HEK293 (cell line): Measurements from ENCODE around the gene SCAF4.

Experiments used
- EGR2 ChIP-seq: fragments of 450-650 bp; formaldehyde crosslinking; IDR thresholded peaks from 2 replicates; pipeline ENCODE4 v1.5.1; 2016; ENCODE audit warnings: low read depth, missing biosample characterization, missing genetic modification characterization
- GFI1B ChIP-seq: fragments of 450-650 bp; formaldehyde crosslinking; IDR thresholded peaks from 2 replicates; pipeline ENCODE4 v1.5.1; 2016; ENCODE audit warnings: missing biosample characterization, missing genetic modification characterization
- HOXA7 ChIP-seq: sonication (generic); formaldehyde crosslinking; IDR thresholded peaks from 2 replicates; pipeline ENCODE4 v1.8.1; 2022; ENCODE audit warnings: missing genetic modification reagents, borderline replicate concordance
- HOXC10 ChIP-seq: sonication (generic); formaldehyde crosslinking; IDR thresholded peaks from 2 replicates; pipeline ENCODE4 v1.8.1; 2023; ENCODE audit warnings: mild to moderate bottlenecking, missing genetic modification reagents
- IKZF3 ChIP-seq: fragments of 450-650 bp; IDR thresholded peaks from 2 replicates; pipeline ENCODE4 v1.5.0; 2018; ENCODE audit warnings: missing biosample characterization, mild to moderate bottlenecking, missing genetic modification characterization, moderate library complexity
- KLF10 ChIP-seq: fragments of 450-650 bp; IDR thresholded peaks from 2 replicates; pipeline ENCODE4 v1.5.1; 2018; ENCODE audit warnings: missing biosample characterization, mild to moderate bottlenecking, missing genetic modification characterization
- KLF8 ChIP-seq: fragments of 450-650 bp; formaldehyde crosslinking; IDR thresholded peaks from 2 replicates; pipeline ENCODE4 v1.5.1; 2016; ENCODE audit warnings: missing biosample characterization, missing genetic modification characterization
- REPIN1 ChIP-seq: fragments of 450-650 bp; formaldehyde crosslinking; IDR thresholded peaks from 2 replicates; pipeline ENCODE4 v1.5.1; 2017; ENCODE audit warnings: missing biosample characterization, missing genetic modification characterization, low read depth
- SP2 ChIP-seq: fragments of 450-650 bp; formaldehyde crosslinking; IDR thresholded peaks from 2 replicates; pipeline ENCODE4 v1.5.1; 2016; ENCODE audit warnings: missing biosample characterization, missing genetic modification characterization
- TRIM28 ChIP-seq: IDR thresholded peaks from 2 replicates; pipeline ENCODE4 v1.6.1; 2011; ENCODE audit warnings: low read length, control low read depth, borderline replicate concordance
- ZBTB1 ChIP-seq: fragments of 450-650 bp; formaldehyde crosslinking; IDR thresholded peaks from 2 replicates; pipeline ENCODE4 v1.5.1; 2016; ENCODE audit warnings: missing biosample characterization, missing genetic modification characterization
- ZBTB20 ChIP-seq: fragments of 450-650 bp; formaldehyde crosslinking; IDR thresholded peaks from 2 replicates; pipeline ENCODE4 v1.5.1; 2016; ENCODE audit warnings: missing biosample characterization, missing genetic modification characterization
- ZBTB21 ChIP-seq: fragments of 450-650 bp; formaldehyde crosslinking; IDR thresholded peaks from 2 replicates; pipeline ENCODE4 v1.5.1; 2017; ENCODE audit warnings: missing biosample characterization, missing genetic modification characterization
- ZBTB26 ChIP-seq: fragments of 450-650 bp; formaldehyde crosslinking; optimal IDR thresholded peaks from 2 replicates; pipeline ENCODE3; 2016; ENCODE audit warnings: missing biosample characterization, mild to moderate bottlenecking, missing genetic modification characterization
- ZNF146 ChIP-seq: fragments of 450-650 bp; formaldehyde crosslinking; IDR thresholded peaks from 2 replicates; pipeline ENCODE4 v1.5.1; 2016; ENCODE audit warnings: missing biosample characterization, missing genetic modification characterization
- ZNF155 ChIP-seq: fragments of 450-650 bp; formaldehyde crosslinking; IDR thresholded peaks from 2 replicates; pipeline ENCODE4 v1.5.1; 2016; ENCODE audit warnings: missing biosample characterization, missing genetic modification characterization
- ZNF169 ChIP-seq: fragments of 450-650 bp; formaldehyde crosslinking; IDR thresholded peaks from 2 replicates; pipeline ENCODE4 v1.5.1; 2016; ENCODE audit warnings: missing biosample characterization, missing genetic modification characterization
- ZNF184 ChIP-seq: fragments of 450-650 bp; IDR thresholded peaks from 2 replicates; pipeline ENCODE4 v1.5.1; 2018; ENCODE audit warnings: missing biosample characterization, mild to moderate bottlenecking, missing genetic modification characterization
- ZNF239 ChIP-seq: fragments of 450-650 bp; formaldehyde crosslinking; IDR thresholded peaks from 2 replicates; pipeline ENCODE4 v1.5.1; 2016; ENCODE audit warnings: missing biosample characterization, missing genetic modification characterization
- ZNF335 ChIP-seq: fragments of 450-650 bp; formaldehyde crosslinking; conservative IDR thresholded peaks from 2 replicates; pipeline ENCODE4 v1.5.1; 2016; ENCODE audit warnings: missing biosample characterization, missing genetic modification characterization
- ZNF391 ChIP-seq: fragments of 450-650 bp; formaldehyde crosslinking; IDR thresholded peaks from 2 replicates; pipeline ENCODE4 v1.5.1; 2016; ENCODE audit warnings: low read depth, missing biosample characterization, missing genetic modification characterization, borderline replicate concordance
- ZNF394 ChIP-seq: fragments of 450-650 bp; formaldehyde crosslinking; IDR thresholded peaks from 2 replicates; pipeline ENCODE4 v1.5.1; 2016; ENCODE audit warnings: missing biosample characterization, missing genetic modification characterization, mild to moderate bottlenecking, moderate library complexity, borderline replicate concordance
- ZNF416 ChIP-seq: fragments of 450-650 bp; formaldehyde crosslinking; IDR thresholded peaks from 2 replicates; pipeline ENCODE4 v1.5.1; 2016; ENCODE audit warnings: missing biosample characterization, missing genetic modification characterization
- ZNF423 ChIP-seq: fragments of 450-650 bp; formaldehyde crosslinking; IDR thresholded peaks from 2 replicates; pipeline ENCODE4 v1.5.1; 2016; ENCODE audit warnings: missing biosample characterization, missing genetic modification characterization
- ZNF426 ChIP-seq: fragments of 450-650 bp; formaldehyde crosslinking; IDR thresholded peaks from 2 replicates; pipeline ENCODE4 v1.5.1; 2017; ENCODE audit warnings: missing biosample characterization, missing genetic modification characterization, mild to moderate bottlenecking, inconsistent platforms, moderate library complexity
- ZNF449 ChIP-seq: fragments of 450-650 bp; formaldehyde crosslinking; IDR thresholded peaks from 2 replicates; pipeline ENCODE4 v1.5.1; 2017; ENCODE audit warnings: missing biosample characterization, mild to moderate bottlenecking, missing genetic modification characterization, moderate library complexity
- ZNF48 ChIP-seq: fragments of 450-650 bp; formaldehyde crosslinking; IDR thresholded peaks from 2 replicates; pipeline ENCODE4 v1.5.1; 2016; ENCODE audit warnings: missing biosample characterization, missing genetic modification characterization
- ZNF488 ChIP-seq: fragments of 450-650 bp; formaldehyde crosslinking; IDR thresholded peaks from 2 replicates; pipeline ENCODE4 v1.5.1; 2016; ENCODE audit warnings: missing biosample characterization, missing genetic modification characterization
- ZNF514 ChIP-seq: fragments of 450-650 bp; formaldehyde crosslinking; IDR thresholded peaks from 2 replicates; pipeline ENCODE4 v1.5.1; 2016; ENCODE audit warnings: missing biosample characterization, missing genetic modification characterization
- ZNF529 ChIP-seq: fragments of 450-650 bp; formaldehyde crosslinking; IDR thresholded peaks from 2 replicates; pipeline ENCODE4 v1.5.1; 2017; ENCODE audit warnings: missing genetic modification characterization, missing biosample characterization; ENCODE audit not compliant: insufficient replicate concordance
- ZNF558 ChIP-seq: fragments of 450-650 bp; formaldehyde crosslinking; IDR thresholded peaks from 2 replicates; pipeline ENCODE4 v1.5.1; 2016; ENCODE audit warnings: missing biosample characterization, missing genetic modification characterization
- ZNF561 ChIP-seq: fragments of 450-650 bp; IDR thresholded peaks from 2 replicates; pipeline ENCODE4 v1.5.1; 2018; ENCODE audit warnings: missing biosample characterization, missing genetic modification characterization, borderline replicate concordance
- ZNF660 ChIP-seq: fragments of 450-650 bp; IDR thresholded peaks from 2 replicates; pipeline ENCODE4 v1.5.1; 2018; ENCODE audit warnings: missing biosample characterization, mild to moderate bottlenecking, missing genetic modification characterization
- ZNF704 ChIP-seq: fragments of 450-650 bp; formaldehyde crosslinking; IDR thresholded peaks from 2 replicates; pipeline ENCODE4 v1.5.1; 2016; ENCODE audit warnings: missing biosample characterization, missing genetic modification characterization
- ZNF792 ChIP-seq: fragments of 450-650 bp; formaldehyde crosslinking; IDR thresholded peaks from 2 replicates; pipeline ENCODE4 v1.5.1; 2016; ENCODE audit warnings: missing biosample characterization, missing genetic modification characterization
- ZSCAN16 ChIP-seq: fragments of 450-650 bp; formaldehyde crosslinking; IDR thresholded peaks from 2 replicates; pipeline ENCODE4 v1.5.1; 2016; ENCODE audit warnings: missing biosample characterization, missing genetic modification characterization
- ZSCAN23 ChIP-seq: fragments of 450-650 bp; formaldehyde crosslinking; IDR thresholded peaks from 2 replicates; pipeline ENCODE4 v1.5.1; 2016; ENCODE audit warnings: missing biosample characterization, missing genetic modification characterization
- ZSCAN30 ChIP-seq: fragments of 450-650 bp; IDR thresholded peaks from 2 replicates; pipeline ENCODE4 v1.5.1; 2018; ENCODE audit warnings: missing biosample characterization, mild to moderate bottlenecking, missing genetic modification characterization, moderate library complexity

The SCAF4 gene

GRCh38 chr21:31731857-31732596, at the start of gene SCAF4 (continued):
- TF ChIP-seq ZNF391 = no peak
- no peak for TF ChIP-seq ZNF239 (tag by site-specific recombination)
- TF ChIP-seq ZNF48 (tag by site-specific recombination) = no peak
- no peak; the same call in 1 of the 2 replicates for TF ChIP-seq ZNF146 (tag by site-specific recombination)
- no peak; the same call in 1 of the 2 replicates for TF ChIP-seq ZNF394 (tag by site-specific recombination)
- TF ChIP-seq ZBTB1 (tag by site-specific recombination) = no peak
- TF ChIP-seq REPIN1 (tag by site-specific recombination) = peak; percentile 81; the same call in 1 of the 2 replicates
- peak; percentile 51 for TF ChIP-seq ZNF335
- 0 out of 2 replicates have a peak, but pooled peaks have one; percentile 10 for TF ChIP-seq ZNF184 (tag by site-specific recombination)
- no peak for TF ChIP-seq ZNF488 (tag by site-specific recombination)
- TF ChIP-seq TRIM28 = no peak
- TF ChIP-seq ZBTB20 (tag by site-specific recombination) = peak; percentile 89
- TF ChIP-seq ZNF155 (tag by site-specific recombination) = no peak
- no peak for TF ChIP-seq HOXA7 (CRISPR knock-in tag)
- peak; percentile 71 for TF ChIP-seq SP2 (tag by site-specific recombination)
- peak; percentile 21; the same call in 1 of the 2 replicates for TF ChIP-seq KLF10 (tag by site-specific recombination)
- TF ChIP-seq HOXC10 = 0 out of 2 replicates have a peak, but pooled peaks have one; percentile 78
- TF ChIP-seq ZNF792 (tag by site-specific recombination) = no peak
- 0 out of 2 replicates have a peak, but pooled peaks have one; percentile 46 for TF ChIP-seq ZSCAN16 (tag by site-specific recombination)
- no peak; the same call in 1 of the 2 replicates for TF ChIP-seq ZNF704 (tag by site-specific recombination)
- no peak for TF ChIP-seq ZSCAN23
- TF ChIP-seq ZNF449 (tag by site-specific recombination) = peak; percentile 71
- TF ChIP-seq ZNF561 (tag by site-specific recombination) = peak; percentile 83
- no peak for TF ChIP-seq GFI1B (tag by site-specific recombination)
- TF ChIP-seq ZNF169 (tag by site-specific recombination) = no peak
- TF ChIP-seq ZBTB21 = no peak
- no peak; the same call in none of the 2 replicates for TF ChIP-seq ZSCAN30 (tag by site-specific recombination)
- no peak for TF ChIP-seq IKZF3
- no peak for TF ChIP-seq ZNF416 (tag by site-specific recombination)
- no peak for TF ChIP-seq ZNF529 (tag by site-specific recombination)
- TF ChIP-seq ZNF426 (tag by site-specific recombination) = no peak
- peak; percentile 91 for TF ChIP-seq ZBTB26
- no peak for TF ChIP-seq ZNF558 (tag by site-specific recombination)
- TF ChIP-seq ZNF660 (tag by site-specific recombination) = peak; percentile 60; the same call in 1 of the 2 replicates
- no peak for TF ChIP-seq ZNF514 (tag by site-specific recombination)
- 0 out of 2 replicates have a peak, but pooled peaks have one; percentile 29 for TF ChIP-seq ZNF423 (tag by site-specific recombination)
- peak; percentile 44; the same call in 1 of the 2 replicates for TF ChIP-seq KLF8 (tag by site-specific recombination)
- no peak for TF ChIP-seq EGR2 (tag by site-specific recombination)
